IMR-90 (cell line): ENCODE results near the gene NDP.

Experiments
- CEBPB ChIP-seq: IDR thresholded peaks from 2 replicates; pipeline ENCODE4 v1.6.1; 2012; ENCODE audit warnings: low read depth, low read length, improper control_type of control experiment
- FOS ChIP-seq: fragments of 150-350 bp; IDR thresholded peaks from 2 replicates; pipeline ENCODE4 v1.6.1; 2016; ENCODE audit warnings: low read depth, low read length
- MXI1 ChIP-seq: IDR thresholded peaks from 2 replicates; pipeline ENCODE4 v1.6.1; 2012; ENCODE audit warnings: low read depth, mild to moderate bottlenecking, low read length, moderate library complexity, borderline replicate concordance
- POLR2A ChIP-seq: IDR thresholded peaks from 2 replicates; pipeline ENCODE4 v1.6.1; 2012; ENCODE audit warnings: mild to moderate bottlenecking, low read depth, low read length
- RFX5 ChIP-seq: IDR thresholded peaks from 2 replicates; pipeline ENCODE4 v1.8.0; 2012; ENCODE audit warnings: low read depth, mild to moderate bottlenecking, low read length, moderate library complexity
- SMC3 ChIP-seq: fragments of 150-350 bp; IDR thresholded peaks from 2 replicates; pipeline ENCODE4 v1.6.1; 2016; ENCODE audit warnings: low read depth, mild to moderate bottlenecking, antibody characterized with exemption, low read length, moderate library complexity
- TF ChIP-seq, protein P1 (sequence below): conservative IDR thresholded peaks from 2 replicates; pipeline ENCODE4 v1.5.1; 2012; ENCODE audit warnings: mild to moderate bottlenecking, low read depth, low read length, improper control_type of control experiment

GRCh38 chrX:44019911-44020310, 46.7 kb upstream of the NDP start:
- TF ChIP-seq, protein P1, sequence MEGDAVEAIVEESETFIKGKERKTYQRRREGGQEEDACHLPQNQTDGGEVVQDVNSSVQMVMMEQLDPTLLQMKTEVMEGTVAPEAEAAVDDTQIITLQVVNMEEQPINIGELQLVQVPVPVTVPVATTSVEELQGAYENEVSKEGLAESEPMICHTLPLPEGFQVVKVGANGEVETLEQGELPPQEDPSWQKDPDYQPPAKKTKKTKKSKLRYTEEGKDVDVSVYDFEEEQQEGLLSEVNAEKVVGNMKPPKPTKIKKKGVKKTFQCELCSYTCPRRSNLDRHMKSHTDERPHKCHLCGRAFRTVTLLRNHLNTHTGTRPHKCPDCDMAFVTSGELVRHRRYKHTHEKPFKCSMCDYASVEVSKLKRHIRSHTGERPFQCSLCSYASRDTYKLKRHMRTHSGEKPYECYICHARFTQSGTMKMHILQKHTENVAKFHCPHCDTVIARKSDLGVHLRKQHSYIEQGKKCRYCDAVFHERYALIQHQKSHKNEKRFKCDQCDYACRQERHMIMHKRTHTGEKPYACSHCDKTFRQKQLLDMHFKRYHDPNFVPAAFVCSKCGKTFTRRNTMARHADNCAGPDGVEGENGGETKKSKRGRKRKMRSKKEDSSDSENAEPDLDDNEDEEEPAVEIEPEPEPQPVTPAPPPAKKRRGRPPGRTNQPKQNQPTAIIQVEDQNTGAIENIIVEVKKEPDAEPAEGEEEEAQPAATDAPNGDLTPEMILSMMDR = no peak
- TF ChIP-seq MXI1 (no peak), SMC3 (no peak), RFX5 (no peak), FOS (no peak), CEBPB (no peak), POLR2A (no peak)
